Globus pallidus (tissue), 1 donor: ENCODE measurements around the gene CCL16.
"Not testable (repeated sequence)": the region's sequence is repeated elsewhere in the genome, so short reads cannot be mapped to it uniquely, and the experiment has no call there.

Source experiments
- DNase-seq: peaks from one replicate; pipeline ENCODE4 v3.0.0-alpha.2; 2015; ENCODE audit warnings: low spot score

CCL16 gene

DNA sequence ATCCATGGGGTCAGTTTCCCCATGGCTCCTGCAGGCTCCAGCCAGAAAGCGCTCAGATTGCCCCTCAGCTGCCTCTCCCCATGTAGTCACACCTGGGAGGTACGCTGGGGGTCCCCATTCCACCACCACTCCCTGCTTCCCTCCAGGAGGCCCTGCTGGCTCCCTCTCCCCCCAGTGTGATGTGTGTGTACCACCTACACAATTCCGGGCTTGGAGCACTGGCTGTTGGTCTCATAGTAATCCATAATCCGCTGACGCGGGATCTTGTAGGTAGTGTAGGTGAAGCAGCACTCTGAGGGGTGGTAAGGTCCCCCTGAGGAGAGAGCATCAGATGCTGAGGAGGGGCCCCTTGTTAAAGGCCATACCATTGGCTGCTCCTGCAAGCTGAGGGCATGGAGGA, 2.8 kb upstream of the CCL16 start:
- no peak for DNase-seq

DNA sequence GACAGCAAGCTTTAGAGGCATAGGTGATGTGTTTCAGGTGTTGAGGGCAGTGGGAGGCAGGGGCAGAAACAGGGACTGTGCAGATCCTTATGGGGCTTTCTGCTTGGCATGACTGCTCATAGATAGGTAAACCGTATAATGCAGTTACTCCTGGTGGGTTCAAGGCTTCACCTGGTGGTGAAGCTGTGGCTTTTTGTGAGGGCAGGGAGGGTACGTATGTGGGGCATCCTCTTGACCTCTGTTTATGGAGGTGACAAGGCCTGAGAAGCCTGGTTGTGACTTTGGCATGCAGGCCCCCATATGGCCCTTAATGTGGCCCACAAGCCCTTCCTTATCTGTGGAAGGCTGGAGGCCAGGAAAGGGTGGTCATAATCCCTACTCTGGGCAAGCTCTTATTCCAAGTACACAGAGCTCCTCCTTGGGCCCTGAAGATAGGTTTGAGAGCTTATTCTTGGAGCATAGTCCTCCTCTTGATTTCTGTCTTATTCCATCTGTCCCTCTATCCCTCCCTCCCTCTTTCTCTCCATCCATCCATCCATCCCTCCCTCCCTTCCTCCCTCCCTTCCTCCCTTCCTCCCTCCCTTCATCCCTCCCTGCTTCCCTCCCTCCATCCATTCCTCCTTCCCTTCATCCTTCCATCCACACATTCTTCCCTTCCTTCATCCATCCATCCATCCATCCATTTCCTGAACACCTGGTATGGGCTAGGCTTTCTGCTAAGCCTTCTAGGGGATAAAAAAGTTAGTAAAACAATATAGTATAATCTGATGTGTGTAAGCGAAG, 1.3 kb upstream of the CCL16 start:
- DNase-seq: no peak

- DNase-seq: no peak
These were observed 622 bp upstream of the CCL16 start for GRCh38 chr17:35981908-35982330.

GRCh38 chr17:35978346-35978745, 3.0 kb downstream of the CCL16 start:
- DNase-seq: no peak

DNA sequence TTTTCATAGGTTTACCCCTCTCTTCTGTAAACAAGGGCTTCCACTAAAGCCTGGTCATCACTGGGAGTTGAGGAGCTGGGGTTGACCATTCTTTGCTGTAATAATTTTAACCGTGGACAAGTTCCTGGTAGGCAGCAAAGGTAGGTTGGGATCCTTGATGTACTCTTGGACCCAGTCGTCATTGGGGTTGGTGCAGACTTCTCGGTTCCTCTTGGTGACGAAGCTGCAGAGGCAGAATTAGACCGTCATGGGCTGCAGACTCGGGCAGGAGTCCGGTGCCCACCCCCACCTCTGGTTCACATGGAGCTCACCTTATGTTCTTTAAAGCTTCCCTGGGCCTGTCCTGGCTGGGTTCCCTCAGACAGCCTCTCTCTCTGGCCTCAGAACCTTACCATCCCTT, 3.8 kb downstream of the CCL16 start:
- no peak for DNase-seq

- peak; percentile 7 for DNase-seq
These were observed 7.7 kb downstream of the CCL16 start for GRCh38 chr17:35973333-35974260.

DNA sequence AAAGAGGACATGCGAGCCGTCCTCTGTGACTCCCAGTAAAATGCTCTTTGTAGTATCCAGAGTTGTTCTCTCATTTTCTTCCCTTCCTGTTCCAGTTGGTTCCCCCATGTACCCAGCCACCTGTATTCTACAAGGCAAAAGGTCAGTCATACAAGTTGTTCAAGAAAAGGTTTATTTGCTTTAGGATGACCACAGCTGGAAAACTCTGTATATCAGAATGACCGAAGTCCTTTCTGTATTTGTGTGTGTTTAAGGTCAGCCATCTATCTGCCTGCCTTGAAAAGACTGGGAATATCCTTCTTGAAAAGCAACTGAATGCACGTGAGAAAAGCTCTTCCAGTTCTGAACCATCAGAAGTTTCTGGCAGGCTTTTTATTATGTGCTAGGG, 8.4 kb downstream of the CCL16 start:
- DNase-seq: no peak

GRCh38 chr17:35972535-35972934, 8.8 kb downstream of the CCL16 start:
- DNase-seq: no peak

DNA sequence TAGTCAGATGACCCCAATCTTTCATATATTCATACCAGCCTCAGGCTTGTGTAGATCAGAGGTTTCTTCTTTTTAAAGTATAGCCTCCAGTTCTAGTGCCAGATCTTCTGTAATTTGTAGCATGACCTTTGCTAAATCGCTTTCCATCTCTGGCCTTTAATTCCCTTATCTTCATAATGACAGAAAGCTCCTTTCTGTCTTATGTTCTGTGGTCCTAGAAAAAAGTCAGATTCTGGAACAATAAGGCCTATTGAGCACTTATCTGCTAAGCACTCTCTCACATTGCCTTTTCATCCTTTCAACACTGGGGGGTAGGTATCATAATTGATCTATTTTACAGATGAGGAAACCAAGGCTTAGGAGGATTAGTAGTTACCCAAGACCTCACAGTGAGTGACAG, 9.2 kb downstream of the CCL16 start:
- no peak for DNase-seq

GRCh38 chr17:35969558-35970380, 11.5 kb downstream of the CCL16 start:
- DNase-seq: peak; percentile 67

DNA sequence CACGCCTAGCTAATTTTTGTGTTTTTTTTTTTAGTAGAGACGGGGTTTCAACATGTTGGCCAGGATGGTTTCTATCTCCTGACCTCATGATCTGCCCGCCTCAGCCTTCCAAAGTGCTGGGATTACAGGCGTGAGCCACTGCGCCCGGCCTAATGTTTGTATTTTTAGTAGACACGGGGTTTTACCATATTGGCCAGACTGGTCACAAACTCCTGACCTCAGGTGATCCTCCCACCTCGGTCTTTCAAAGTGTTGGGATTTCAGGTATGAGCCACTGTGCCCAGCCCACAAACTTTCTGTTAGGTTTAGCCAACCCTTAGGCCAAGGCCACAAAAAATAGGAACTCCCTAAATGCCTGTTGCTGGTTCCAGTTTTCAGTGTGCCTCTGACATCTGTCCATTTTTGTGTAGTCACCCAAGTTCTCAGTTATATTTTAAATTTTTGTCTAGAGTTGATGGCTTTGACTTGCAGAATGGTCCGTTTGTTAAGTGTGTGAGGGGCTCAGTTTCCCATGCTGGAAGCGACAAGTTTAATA, 12.7 kb downstream of the CCL16 start:
- no peak for DNase-seq

DNA sequence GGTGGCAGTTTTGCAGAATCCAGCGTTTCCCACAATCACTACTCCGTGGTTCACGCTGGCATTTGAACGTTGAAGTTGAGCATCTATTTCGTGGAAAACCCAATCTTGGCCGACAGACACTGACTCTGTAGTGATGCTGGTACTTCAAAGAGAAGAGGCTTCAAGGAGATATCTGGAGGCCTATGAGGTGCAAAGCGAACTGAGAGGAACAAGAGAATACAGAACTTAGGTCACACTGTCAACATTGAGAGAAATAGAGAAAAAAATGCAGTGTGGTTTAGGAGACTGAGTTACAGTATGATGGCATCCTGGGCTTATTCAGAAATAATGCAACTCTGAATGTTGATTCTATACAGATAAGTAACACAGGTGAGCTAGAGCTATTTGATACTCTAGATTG, 16.0 kb downstream of the CCL16 start:
- DNase-seq: no peak

GRCh38 chr17:35963663-35964062, 17.6 kb downstream of the CCL16 start:
- DNase-seq: no peak

DNA sequence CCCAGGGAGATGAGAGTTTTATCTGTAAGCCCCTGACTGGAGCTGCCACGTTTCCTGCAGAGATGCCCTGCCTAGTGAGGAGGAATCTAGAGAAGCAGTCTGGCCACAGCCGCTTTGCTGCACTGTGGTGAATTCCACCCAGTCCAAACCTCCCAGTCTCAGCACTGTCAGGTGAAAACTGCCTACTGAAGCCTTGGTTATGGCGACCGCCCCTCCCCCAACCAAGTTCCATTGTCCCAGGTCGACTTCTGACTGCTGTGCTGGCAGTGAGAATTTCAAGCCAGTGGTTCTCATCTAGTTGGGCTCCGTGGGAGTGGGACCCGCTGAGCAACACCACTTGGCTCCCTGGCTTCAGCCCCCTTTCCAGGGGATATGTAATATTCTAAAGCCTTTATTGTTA, 27.6 kb downstream of the CCL16 start:
- DNase-seq: no peak

DNA sequence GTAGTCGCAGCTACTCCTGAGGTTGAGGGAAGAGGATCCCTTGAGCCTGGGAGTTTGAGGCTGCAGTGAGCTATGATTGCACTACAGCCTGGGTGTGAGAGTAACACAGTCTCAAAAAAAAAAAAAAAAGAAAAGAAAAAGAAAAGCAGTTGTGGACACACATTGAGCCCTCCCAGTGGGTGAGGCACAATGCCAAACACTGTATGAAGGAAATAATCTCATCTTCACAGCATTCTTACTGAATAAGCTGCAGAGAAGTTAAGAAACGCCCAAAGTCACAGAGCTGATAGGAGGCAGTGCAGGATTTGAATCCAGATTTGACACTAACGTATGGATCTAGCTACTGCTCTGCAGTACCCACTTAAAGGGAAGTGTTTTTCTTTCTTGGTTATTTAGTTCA, 31.9 kb downstream of the CCL16 start:
- no peak for DNase-seq

GRCh38 chr17:35948092-35948491, 33.2 kb downstream of the CCL16 start:
- DNase-seq: no peak

GRCh38 chr17:35947156-35947585, 34.1 kb downstream of the CCL16 start:
- DNase-seq: no peak

GRCh38 chr17:35944151-35944550, 37.1 kb downstream of the CCL16 start:
- DNase-seq: no peak

DNA sequence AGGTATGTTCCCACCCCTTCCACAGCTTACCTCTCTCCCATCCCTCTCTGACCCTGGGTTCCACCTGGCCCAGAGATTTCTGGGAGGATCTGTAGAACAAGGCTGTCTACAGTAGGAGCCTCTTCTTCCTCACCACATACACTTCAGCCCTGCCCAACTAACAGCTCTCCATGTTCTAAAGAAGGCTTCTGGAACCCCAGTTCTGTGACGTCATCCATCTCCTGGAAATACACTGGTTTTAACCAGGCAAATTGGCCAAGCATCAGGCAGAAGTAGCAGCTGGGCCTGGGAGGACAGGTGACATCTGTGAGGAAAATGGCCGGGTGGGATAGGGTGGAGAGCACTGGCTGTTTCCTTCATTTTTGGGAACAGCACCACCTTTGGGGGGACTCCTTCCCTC, 37.8 kb downstream of the CCL16 start, which contains the start of gene LYZL6:
Gene LYZL6 (minus strand): TSS at position 177 of the 400 bp plus-strand sequence. CDS start 4,357 bp downstream, outside the sequence.
- no peak for DNase-seq

DNA sequence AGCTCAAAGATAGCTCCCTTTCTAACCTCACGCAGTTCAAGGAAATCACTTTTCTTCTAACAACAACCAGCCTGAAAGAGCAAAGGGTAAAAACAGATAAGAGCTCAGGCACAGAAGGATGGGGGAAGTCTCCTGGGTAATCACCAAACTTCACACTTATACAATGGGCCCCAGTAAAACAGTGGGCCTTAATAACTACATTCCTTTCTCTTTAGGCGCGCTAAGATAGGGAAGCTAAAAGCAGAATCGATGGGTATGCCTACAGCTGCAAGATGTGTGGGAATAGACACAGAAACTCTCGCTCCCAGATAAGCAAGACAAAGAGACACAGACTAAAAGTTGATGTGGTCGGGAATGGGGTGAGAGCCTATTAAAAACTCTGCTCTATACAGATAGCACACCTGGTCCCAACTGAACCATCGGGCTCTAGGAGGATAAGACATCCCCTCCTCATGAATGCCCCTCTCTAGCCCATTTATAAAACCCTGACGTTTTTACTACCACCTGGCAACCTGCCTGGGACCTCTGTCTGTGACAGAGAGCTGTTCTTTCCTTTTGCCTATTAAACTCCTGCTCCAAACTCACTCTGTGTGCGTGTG, 38.6 kb downstream of the CCL16 start:
- DNase-seq: no peak

DNA sequence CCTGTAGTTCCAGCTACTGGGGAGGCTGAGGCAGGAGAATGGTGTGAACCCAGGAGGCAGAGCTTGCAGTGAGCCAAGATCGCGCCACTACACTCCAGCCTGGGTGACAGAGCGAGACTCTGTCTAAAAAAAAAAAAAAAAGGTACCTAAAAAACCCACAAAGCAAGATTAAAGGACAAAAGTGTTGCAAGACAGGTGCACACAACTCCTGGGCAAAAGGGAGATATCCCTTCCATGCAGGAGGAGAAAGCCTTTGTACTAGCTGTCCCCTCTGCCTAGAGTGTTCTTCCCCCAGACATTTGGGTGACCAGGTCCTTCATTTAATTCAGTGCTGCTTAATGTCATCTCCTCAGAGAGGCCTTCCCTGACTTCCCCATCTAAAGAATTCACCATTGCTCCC, 42.8 kb downstream of the CCL16 start:
- not testable (repeated sequence) for DNase-seq
